ENCODE results near the gene PRND.
"Not testable (repeated sequence)": the region's sequence is repeated elsewhere in the genome, so short reads cannot be mapped to it uniquely, and the experiment has no call there.

PRND gene

GRCh38 chr20:4721719-4722118, at the start of gene PRND:
TSS of gene PRND (plus strand) at chr20:4721909. CDS start at chr20:4724552, 2,643 bp downstream.
- no peak for DNase-seq

- DNase-seq: no peak
Observed at GRCh38 chr20:4672948-4673347, 48.8 kb upstream of the PRND start.

GRCh38 chr20:4673371-4674001, 48.2 kb upstream of the PRND start:
- no peak for DNase-seq

- DNase-seq: no peak
Observed at GRCh38 chr20:4674672-4675071, 47.0 kb upstream of the PRND start.

GRCh38 chr20:4677846-4678245, 43.9 kb upstream of the PRND start:
- no peak for DNase-seq

GRCh38 chr20:4681401-4681800, 40.3 kb upstream of the PRND start:
- no peak for DNase-seq

- DNase-seq: no peak
Observed at GRCh38 chr20:4681991-4682401, 39.7 kb upstream of the PRND start.

- no peak for DNase-seq
Observed at GRCh38 chr20:4682682-4683081, 39.0 kb upstream of the PRND start.

GRCh38 chr20:4683261-4683660, 38.4 kb upstream of the PRND start:
- DNase-seq: no peak

GRCh38 chr20:4684837-4685413, 36.8 kb upstream of the PRND start:
- DNase-seq: no peak

GRCh38 chr20:4685923-4686221, 35.8 kb upstream of the PRND start:
- no peak for DNase-seq

- no peak for DNase-seq
Observed at GRCh38 chr20:4688305-4688704, 33.4 kb upstream of the PRND start.

GRCh38 chr20:4689220-4689619, 32.5 kb upstream of the PRND start:
- DNase-seq: no peak

GRCh38 chr20:4691753-4692152, 30.0 kb upstream of the PRND start:
- no peak for DNase-seq

- no peak for DNase-seq
Observed at GRCh38 chr20:4694076-4694475, 27.6 kb upstream of the PRND start.

GRCh38 chr20:4697189-4697830, 24.4 kb upstream of the PRND start:
- no peak for DNase-seq

- no peak for DNase-seq
Observed at GRCh38 chr20:4697831-4698221, 23.9 kb upstream of the PRND start.

- DNase-seq: no peak
Observed at GRCh38 chr20:4699216-4699615, 22.5 kb upstream of the PRND start.

GRCh38 chr20:4699957-4700356, 21.8 kb upstream of the PRND start:
- DNase-seq: no peak

- DNase-seq: no peak
Observed at GRCh38 chr20:4702562-4703280, 19.0 kb upstream of the PRND start.

- no peak for DNase-seq
Observed at GRCh38 chr20:4703281-4703676, 18.4 kb upstream of the PRND start.

- not testable (repeated sequence) for DNase-seq
Observed at GRCh38 chr20:4706941-4707340, 14.8 kb upstream of the PRND start.

- DNase-seq: no peak
Observed at GRCh38 chr20:4708036-4708435, 13.7 kb upstream of the PRND start.

GRCh38 chr20:4708856-4709255, 12.9 kb upstream of the PRND start:
- no peak for DNase-seq
